ENCODE data around the gene HDGF.

- no peak for TF ChIP-seq CTCF (IDR thresholded peaks at IDR 0.05; ENCODE audit: poor library complexity)
- no peak for TF ChIP-seq EZH2 (IDR thresholded peaks at IDR 0.05; ENCODE audit: borderline replicate concordance)
Observed at GRCh38 chr1:156700736-156701531, 50.5 kb downstream of the HDGF start.

Measured in hepatocyte (in vitro differentiated cells).